WTC11 (cell line): ENCODE measurements around the gene TGFBRAP1.

Source experiments
- CTCF ChIP-seq: fragments of 200-600 bp; IDR thresholded peaks from 2 replicates; pipeline ENCODE4 v1.8.0; 2022; ENCODE audit warnings: antibody characterized with exemption
- E2F5 ChIP-seq: sonication (generic); formaldehyde crosslinking; IDR thresholded peaks from 2 replicates; pipeline ENCODE4 v1.8.1; 2022; ENCODE audit warnings: mild to moderate bottlenecking, moderate library complexity, missing genetic modification reagents
- ESRRA ChIP-seq: sonication (generic); formaldehyde crosslinking; IDR thresholded peaks from 2 replicates; pipeline ENCODE4 v1.8.1; 2022; ENCODE audit warnings: mild to moderate bottlenecking, missing genetic modification reagents, borderline replicate concordance
- NR1H2 ChIP-seq: sonication (generic); formaldehyde crosslinking; IDR thresholded peaks from 2 replicates; pipeline ENCODE4 v1.9.0; 2021; ENCODE audit warnings: mild to moderate bottlenecking, moderate library complexity, missing genetic modification reagents
- ZNF138 ChIP-seq: sonication (generic); formaldehyde crosslinking; conservative IDR thresholded peaks from 2 replicates; pipeline ENCODE4 v1.8.1; 2022; ENCODE audit warnings: mild to moderate bottlenecking, moderate library complexity, missing genetic modification reagents
- ZNF281 ChIP-seq: sonication (generic); formaldehyde crosslinking; IDR thresholded peaks from 2 replicates; pipeline ENCODE4 v1.8.0; 2023; ENCODE audit warnings: mild to moderate bottlenecking, missing genetic modification reagents
- ZNF423 ChIP-seq: fragments of 250-450 bp; sonication (Bioruptor Pico); IDR thresholded peaks from 2 replicates; pipeline ENCODE4 v2.1.2; 2022; ENCODE audit warnings: mild to moderate bottlenecking, moderate library complexity
- ZNF532 ChIP-seq: fragments of 250-450 bp; sonication (Bioruptor Pico); IDR thresholded peaks from 2 replicates; pipeline ENCODE4 v1.9.0; 2021; ENCODE audit warnings: mild to moderate bottlenecking, borderline replicate concordance

GRCh38 chr2:105327690-105328089 is 1.8 kb downstream of the TGFBRAP1 start:
- TF ChIP-seq CTCF = no peak
- no peak for TF ChIP-seq NR1H2
- TF ChIP-seq E2F5 = no peak
- TF ChIP-seq ESRRA (CRISPR knock-in tag) = no peak
- TF ChIP-seq ZNF281 (CRISPR knock-in tag) = no peak
- no peak for TF ChIP-seq ZNF138 (CRISPR knock-in tag)
- TF ChIP-seq ZNF532 = no peak
- no peak for TF ChIP-seq ZNF423 (CRISPR knock-in tag)
